Measurements from ENCODE around the gene PMEL. TPM values are rescaled to one million over a fixed set of nuclear protein-coding genes. Genes with fewer than 3 reads are reported as not detected.
"Not testable (repeated sequence)": the region's sequence is repeated elsewhere in the genome, so short reads cannot be mapped to it uniquely, and the experiment has no call there.

PMEL gene
- polyA plus RNA-seq, 1 experiment = 1.8 TPM

DNA sequence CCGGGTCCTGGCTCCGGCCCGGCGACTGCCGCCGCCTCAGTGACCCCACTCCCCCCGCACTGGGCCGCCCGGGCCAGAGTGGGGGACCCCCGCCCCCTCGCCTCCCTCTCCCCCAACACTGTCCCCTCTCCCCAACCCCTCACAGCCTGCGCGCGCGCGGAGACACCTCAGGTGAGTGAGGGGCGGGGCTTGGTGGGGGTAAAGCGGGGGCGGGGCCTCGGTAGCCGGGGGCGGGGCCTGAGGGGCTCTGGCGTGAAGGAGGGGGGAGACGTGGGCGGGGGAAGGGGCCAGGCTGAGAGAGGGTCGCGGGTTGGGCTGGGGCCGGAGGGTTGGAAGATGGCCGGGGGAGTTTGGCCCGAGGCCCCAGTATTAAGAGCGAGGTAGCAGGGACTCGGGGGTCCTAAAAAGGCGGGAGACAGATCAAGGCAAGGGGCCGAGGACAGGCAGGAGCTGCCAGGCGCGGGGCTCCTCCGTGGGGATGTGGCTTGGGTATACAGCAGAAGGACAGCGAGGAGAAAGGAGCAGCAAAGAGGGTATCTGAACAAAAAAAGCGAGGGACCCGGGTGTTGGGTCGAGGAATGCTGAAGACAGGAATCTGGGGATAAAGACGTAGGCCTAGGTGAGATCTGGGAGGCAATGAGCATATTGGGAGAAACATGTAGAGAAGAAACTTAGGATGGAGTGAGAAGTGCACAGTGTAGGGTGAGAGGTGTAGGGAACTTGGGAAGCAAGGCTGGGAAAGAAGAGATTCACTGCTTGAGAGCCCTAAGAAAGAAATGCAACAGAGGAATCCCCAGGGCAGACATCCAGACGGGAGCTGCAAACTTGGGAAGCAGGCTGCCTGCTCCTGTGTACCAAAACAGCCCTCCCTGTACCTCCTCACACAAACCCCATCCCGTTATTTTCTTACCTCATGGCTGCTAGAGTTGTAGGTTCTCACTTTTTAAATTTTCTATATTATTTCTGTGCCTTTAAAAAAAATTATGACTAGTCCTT is 42.0 kb upstream of the PMEL start:
- TF ChIP-seq, protein P1, sequence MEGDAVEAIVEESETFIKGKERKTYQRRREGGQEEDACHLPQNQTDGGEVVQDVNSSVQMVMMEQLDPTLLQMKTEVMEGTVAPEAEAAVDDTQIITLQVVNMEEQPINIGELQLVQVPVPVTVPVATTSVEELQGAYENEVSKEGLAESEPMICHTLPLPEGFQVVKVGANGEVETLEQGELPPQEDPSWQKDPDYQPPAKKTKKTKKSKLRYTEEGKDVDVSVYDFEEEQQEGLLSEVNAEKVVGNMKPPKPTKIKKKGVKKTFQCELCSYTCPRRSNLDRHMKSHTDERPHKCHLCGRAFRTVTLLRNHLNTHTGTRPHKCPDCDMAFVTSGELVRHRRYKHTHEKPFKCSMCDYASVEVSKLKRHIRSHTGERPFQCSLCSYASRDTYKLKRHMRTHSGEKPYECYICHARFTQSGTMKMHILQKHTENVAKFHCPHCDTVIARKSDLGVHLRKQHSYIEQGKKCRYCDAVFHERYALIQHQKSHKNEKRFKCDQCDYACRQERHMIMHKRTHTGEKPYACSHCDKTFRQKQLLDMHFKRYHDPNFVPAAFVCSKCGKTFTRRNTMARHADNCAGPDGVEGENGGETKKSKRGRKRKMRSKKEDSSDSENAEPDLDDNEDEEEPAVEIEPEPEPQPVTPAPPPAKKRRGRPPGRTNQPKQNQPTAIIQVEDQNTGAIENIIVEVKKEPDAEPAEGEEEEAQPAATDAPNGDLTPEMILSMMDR (IDR thresholded peaks at IDR 0.05; ENCODE audit: insufficient read depth, low read depth, low read length) = no peak
- POLR2A ChIA-PET = no interaction called here
- Histone ChIP-seq H3K36me3 (ENCODE audit: control insufficient read depth, insufficient read depth, low read length) (peaks cover 8% of the 10 kb centered on the region), H3K4me3 (ENCODE audit: low read depth, low read length) (peak overlapping the region; percentile 80), H3K27me3 (ENCODE audit: control insufficient read depth, insufficient read depth, low read length) (no peaks in the 10 kb centered on the region)
- no peak for DNase-seq (ENCODE audit: low read depth)
- CTCF ChIA-PET = interaction anchor here (0.5 to 2.2 kb wide), 7 partner anchors 10 to 37 kb away, joined by 3 to 19 read pairs (median 3); partner anchors contain the start of gene SUOX

DNA sequence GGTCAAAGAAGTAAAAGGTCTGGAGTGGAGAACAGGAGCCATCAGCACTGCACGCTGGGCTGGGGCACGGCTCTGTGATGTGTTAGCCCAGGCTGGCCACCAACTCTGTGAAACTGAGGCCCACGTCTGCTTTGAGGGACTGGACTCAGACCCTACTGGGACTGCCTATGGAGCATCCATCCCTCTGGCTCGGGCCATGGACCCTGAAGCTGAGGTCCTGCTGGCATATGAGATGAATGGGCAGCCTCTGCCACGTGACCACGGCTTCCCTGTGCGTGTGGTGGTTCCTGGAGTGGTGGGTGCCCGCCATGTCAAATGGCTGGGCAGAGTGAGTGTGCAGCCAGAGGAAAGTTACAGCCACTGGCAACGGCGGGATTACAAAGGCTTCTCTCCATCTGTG is 38.4 kb upstream of the PMEL start:
- H3K36me3 ChIP-seq (ENCODE audit: control insufficient read depth, insufficient read depth, low read length) = peaks cover 9% of the 10 kb centered on the region
- ChIA-PET CTCF (interaction anchor here (0.6 to 1.5 kb wide), 2 partner anchors 10 to 26 kb away, joined by 3 to 5 read pairs; no protein-coding TSS in a partner anchor), POLR2A (no interaction called here)
- H3K27me3 ChIP-seq (ENCODE audit: control insufficient read depth, insufficient read depth, low read length) = no peaks in the 10 kb centered on the region
- no peak overlapping the region for H3K4me3 ChIP-seq (ENCODE audit: low read depth, low read length)
- TF ChIP-seq, protein P1 (IDR thresholded peaks at IDR 0.05; ENCODE audit: insufficient read depth, low read depth, low read length) = no peak
- DNase-seq (ENCODE audit: low read depth) = no peak

DNA sequence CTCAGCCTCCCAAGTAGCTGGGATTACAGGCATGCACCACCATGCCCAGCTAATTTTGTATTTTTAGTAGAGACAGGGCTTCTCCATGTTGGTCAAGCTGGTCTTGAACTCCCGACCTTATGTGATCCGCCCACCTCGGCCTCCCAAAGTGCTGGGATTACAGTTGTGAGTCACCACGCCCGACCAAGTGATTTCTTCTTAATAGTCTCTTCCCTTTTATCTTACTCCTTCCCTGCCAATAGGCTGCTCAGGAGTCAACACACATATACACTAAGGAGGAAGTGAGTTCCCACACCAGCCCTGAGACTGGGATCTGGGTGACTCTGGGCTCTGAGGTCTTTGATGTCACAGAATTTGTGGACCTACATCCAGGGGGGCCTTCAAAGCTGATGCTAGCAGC is 37.5 kb upstream of the PMEL start:
- H3K4me3 ChIP-seq (ENCODE audit: low read depth, low read length); DNase-seq (ENCODE audit: low read depth); POLR2A ChIA-PET; H3K36me3 ChIP-seq (ENCODE audit: control insufficient read depth, insufficient read depth, low read length); H3K27me3 ChIP-seq (ENCODE audit: control insufficient read depth, insufficient read depth, low read length): not testable (repeated sequence)
- CTCF ChIA-PET = interaction anchor here (1.5 kb wide), 1 partner anchor 26 kb away, joined by 5 read pairs; no protein-coding TSS in a partner anchor

DNA sequence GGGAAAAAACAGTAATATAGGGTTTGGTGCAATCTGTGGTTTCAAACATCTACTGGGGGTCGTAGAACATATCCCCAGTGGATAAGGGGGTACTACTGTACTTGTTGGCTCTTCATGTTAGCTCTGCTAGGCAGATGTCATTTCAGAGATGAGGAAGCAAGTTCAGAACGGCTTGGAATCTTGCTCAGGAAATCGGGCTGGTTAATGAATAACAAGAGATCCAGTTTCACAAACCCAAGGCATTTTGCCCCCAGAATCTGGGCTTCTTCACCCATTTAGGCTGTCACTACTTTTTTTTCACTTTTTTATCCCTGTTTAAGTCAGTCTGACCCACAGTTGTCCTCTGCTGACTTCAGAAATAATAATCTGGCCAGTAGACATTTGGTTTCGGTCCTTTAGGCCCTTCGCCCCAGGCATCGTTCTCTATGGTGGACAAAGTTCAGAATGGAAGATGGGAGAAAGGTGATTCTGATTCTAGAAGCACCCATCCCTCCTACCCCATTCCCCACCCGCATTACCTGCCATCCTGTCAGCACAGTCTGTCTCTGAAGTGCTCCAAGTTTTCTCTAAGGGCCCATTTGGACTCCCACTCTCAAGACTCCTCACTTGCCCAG is 35.8 kb upstream of the PMEL start:
- no peak for DNase-seq (ENCODE audit: low read depth)
- Histone ChIP-seq H3K4me3 (ENCODE audit: low read depth, low read length) (no peak overlapping the region), H3K27me3 (ENCODE audit: control insufficient read depth, insufficient read depth, low read length) (no peaks in the 10 kb centered on the region), H3K36me3 (ENCODE audit: control insufficient read depth, insufficient read depth, low read length) (peaks cover 9% of the 10 kb centered on the region)
- ChIA-PET CTCF (no interaction called here), POLR2A (no interaction called here)
- TF ChIP-seq, protein P1 (IDR thresholded peaks at IDR 0.05; ENCODE audit: insufficient read depth, low read depth, low read length) = no peak

DNA sequence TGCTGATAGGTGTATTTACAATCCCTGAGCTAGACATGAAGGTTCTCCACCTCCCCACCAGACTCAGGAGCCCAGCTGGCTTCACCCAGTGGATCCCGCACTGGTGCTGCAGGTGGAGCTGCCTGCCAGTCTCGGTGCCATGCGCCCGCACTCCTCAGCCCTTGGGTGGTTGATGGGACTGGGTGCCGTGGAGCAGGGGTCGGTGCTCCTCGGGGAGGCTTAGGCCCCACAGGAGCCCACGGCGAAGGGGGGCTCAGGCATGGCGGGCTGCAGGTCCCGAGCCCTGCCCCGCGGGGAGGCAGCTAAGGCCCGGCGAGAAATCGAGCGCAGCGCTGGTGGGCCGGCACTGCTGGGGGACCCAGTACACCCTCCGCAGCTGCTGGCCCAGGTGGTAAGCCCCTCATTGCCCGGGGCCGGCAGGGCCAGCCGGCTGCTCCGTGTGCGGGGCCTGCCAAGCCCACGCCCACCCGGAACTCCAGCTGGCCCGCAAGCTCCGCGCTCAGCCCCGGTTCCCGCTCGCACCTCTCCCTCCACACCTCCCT is 34.2 kb upstream of the PMEL start:
- H3K36me3 ChIP-seq (ENCODE audit: control insufficient read depth, insufficient read depth, low read length); POLR2A ChIA-PET; H3K27me3 ChIP-seq (ENCODE audit: control insufficient read depth, insufficient read depth, low read length); H3K4me3 ChIP-seq (ENCODE audit: low read depth, low read length); DNase-seq (ENCODE audit: low read depth): not testable (repeated sequence)
- CTCF ChIA-PET = interaction anchor here (1.2 to 6.9 kb wide), 2 partner anchors 9 to 29 kb away, joined by 3 to 86 read pairs; no protein-coding TSS in a partner anchor

DNA sequence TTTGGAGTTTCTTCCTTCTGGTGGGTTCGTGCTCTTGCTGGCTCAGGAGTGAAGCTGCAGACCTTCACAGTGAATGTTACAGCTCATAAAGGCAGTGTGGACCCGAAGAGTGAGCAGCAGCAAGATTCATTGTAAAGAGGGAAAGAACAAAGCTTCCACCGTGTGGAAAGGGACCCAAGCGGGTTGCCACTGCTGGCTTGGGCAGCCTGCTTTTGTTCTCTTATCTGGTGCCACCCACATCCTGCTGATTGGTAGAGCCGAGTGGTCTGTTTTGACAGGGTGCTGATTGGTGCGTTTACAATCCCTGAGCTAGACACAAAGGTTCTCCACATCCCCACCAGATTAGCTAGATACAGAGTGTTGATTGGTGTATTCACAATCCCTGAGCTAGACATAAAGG is 33.7 kb upstream of the PMEL start:
- H3K4me3 ChIP-seq (ENCODE audit: low read depth, low read length); POLR2A ChIA-PET; H3K36me3 ChIP-seq (ENCODE audit: control insufficient read depth, insufficient read depth, low read length); H3K27me3 ChIP-seq (ENCODE audit: control insufficient read depth, insufficient read depth, low read length); DNase-seq (ENCODE audit: low read depth): not testable (repeated sequence)
- CTCF ChIA-PET = interaction anchor here (1.2 to 6.9 kb wide), 3 partner anchors 8 to 29 kb away, joined by 3 to 86 read pairs (median 52); no protein-coding TSS in a partner anchor
